Stimulated activated CD4-positive, alpha-beta T cell treated with anti-CD3 and anti-CD28 coated beads, Interleukin-12 subunit alpha, Interleukin-12 subunit beta, amount 100 ng/mL, for 48 hours (primary cell): Measurements from ENCODE around the gene CHSY1.

Experiments used
- DNase-seq, 3 donors: peaks; one replicate each; pipeline ENCODE4 v3.0.0-alpha.2; 2020; ENCODE audit warnings: low read depth in 2 of 3, low spot score in 1 of 3

Gene CHSY1

DNA sequence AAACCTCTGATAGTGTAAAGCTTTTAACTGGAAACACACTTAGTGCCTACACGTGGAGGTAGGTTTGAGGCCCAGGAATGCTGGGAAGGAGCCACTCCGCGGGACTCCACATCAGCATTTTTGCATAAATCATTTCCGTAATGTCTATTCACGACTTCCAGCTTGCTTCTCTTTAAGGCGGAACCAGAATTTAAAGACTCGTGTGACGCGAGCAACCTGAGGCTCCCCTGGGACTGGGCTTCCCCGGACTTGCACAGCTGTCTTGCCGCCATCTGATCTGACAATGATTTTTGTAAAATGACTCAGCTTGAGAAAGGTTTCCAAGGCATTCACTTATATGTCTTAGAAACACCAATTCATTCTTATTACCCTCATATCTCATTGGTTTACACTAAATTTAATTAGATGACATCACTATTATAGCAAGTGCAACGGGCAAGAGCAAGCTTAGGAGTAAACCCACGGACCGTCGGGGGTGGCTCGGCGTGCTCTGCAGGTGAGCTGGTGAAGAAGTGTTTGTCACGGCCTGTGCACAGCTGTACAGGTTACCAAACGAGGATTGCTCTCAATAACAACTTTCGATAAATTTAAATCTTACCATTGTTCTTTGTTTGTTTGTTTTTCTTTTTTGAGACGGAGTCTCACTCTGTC, 95.2 kb downstream of the CHSY1 start:
- no peak for DNase-seq

DNA sequence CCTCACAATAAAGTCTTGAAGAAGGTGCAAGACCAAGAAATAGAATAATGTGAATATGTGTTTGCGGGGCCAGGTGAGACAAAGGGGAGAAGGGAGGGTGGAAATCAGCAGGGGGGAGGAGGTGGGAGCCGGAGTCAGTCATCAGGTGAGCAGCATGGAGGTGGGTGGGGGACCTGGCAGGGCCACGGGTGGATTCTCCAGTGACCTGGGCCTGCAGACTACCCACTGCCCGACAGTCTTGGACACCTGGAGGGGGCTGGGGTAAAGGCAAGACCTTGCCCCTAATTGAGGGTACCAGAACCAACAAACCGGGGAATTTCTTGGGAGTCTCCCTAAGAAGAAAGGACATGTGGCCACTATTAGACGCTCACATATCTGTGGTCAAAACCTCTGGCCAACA, 95.8 kb downstream of the CHSY1 start:
- DNase-seq = no peak

DNA sequence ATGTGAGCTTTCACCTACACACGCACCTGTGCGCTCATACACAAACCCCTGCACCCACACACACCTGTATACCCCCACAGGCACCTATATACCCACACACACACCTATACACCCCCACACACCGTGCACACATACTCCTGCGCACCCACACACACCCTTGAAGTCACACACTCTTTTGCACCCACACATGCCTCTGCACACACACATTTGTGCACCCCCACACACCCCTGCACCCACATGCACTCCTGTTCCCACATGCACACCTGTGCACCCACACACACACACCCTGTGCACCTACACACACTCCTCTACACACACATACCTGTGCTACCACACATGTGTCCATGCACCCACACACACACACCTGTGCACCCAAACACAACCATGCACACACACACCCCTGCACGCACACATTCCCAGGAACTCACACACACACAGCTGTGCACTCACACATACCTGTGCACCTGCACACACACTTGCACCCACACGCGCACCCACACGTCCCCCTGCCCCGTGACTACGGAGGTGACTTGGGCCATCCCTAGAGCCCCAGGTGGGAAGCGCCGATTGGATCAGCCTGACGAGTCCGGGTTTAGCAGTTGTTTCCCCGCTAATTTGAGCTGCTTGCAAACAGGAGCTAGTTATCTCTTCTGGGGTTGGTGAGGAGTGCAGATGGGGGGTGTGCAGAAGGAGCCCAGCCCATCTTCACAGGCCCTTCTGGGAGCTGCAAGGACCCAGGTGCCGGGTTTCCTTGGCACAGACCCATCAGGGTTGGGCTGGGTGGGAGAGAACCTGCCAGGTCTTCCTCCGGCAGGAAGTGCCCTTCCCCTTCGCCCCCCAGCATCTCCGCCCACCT, 97.8 kb downstream of the CHSY1 start:
- DNase-seq = no peak

DNA sequence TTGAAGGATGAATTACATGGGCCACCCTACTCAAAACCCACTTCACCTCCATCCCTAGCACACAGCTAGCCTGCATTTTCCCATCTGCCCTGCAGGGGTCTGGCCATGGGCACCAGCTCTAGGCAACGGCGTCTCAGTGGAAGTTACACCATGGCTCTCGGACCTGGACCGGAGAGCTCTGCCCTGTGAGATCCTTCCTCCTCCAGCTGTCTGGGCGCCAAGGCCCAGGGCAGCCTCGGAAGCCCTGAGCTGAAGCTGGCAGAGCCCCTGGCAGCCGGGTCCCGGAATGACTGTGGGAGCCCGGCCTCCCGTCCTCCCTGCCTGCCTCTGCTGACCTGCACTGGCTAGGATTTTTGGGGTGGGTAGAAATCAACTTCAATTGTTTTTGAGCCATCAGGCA, 98.9 kb downstream of the CHSY1 start:
- DNase-seq = no peak

DNA sequence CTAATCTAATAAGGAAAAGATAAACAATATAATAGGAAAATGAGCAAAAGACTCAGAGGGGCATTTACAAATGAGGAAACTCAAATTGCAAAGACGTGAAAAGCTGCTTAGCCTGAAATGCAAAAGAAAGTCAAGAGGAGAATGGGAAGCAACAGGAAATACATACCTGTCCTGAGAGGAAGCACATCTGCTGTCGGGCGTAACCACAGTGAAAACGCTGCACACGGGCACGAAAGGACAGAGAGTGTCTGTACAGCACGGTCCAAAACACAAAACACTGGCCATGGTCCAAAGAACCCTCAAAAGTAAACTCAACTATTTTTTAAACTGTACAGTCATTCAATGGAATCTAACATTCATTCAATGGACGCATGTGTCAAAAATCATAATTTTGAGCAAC, 100.6 kb downstream of the CHSY1 start:
- no peak for DNase-seq

DNA sequence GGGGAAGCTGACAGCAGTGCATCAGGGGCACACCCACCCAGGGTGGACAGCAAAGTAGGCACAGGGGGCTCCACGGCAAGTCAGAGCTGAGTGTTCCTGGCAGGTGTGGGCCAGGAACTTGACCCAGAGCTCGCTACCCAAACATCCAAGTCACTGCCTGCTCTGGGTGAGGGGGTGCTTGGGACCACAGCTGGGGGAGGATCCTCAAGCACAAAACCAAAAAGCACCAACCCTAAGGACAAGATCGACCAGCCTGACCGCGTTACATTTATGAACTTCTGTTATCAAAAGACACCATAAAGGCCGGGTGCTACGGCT, 101.2 kb downstream of the CHSY1 start:
- DNase-seq = no peak

DNA sequence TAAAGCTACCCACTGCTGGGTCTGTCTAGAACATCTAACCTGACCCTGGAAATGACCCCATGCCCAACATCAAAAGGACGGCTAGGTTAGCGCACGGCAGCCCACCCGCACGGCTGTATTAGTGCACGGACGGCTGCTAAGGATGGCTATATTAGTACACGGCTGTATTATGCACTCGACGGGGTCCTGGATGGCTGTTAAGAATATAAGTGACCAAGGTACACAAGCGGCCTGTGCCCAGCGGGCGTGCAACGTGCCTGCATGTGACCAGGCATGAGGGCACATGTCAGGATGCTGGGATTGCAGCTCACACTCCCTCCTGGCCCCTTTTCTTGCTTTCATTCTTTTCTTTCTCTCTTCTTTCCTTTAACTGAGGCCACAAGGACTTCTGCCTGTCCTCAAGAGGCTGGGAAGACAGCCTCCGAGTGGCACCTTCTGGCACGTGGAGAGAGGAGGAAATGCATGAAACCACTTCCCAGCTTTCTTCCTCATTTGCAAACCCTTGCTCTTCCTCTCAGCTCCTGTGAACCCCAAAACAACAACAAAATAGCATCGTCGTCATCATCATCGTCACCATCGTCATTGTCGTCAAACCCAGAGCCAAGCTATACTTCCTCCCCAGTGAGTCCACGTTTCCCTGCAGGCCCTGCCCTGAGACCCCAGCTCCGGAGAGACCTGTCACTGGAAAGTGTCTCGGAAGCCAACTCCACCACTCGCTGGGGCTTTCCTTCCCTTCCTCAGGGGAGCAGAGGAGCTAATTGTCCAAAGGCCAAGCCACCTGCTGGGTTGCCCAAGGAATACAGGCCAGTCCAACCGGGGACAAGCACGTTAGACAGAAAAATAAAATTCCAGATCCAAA, 101.8 kb downstream of the CHSY1 start:
- DNase-seq = no peak

DNA sequence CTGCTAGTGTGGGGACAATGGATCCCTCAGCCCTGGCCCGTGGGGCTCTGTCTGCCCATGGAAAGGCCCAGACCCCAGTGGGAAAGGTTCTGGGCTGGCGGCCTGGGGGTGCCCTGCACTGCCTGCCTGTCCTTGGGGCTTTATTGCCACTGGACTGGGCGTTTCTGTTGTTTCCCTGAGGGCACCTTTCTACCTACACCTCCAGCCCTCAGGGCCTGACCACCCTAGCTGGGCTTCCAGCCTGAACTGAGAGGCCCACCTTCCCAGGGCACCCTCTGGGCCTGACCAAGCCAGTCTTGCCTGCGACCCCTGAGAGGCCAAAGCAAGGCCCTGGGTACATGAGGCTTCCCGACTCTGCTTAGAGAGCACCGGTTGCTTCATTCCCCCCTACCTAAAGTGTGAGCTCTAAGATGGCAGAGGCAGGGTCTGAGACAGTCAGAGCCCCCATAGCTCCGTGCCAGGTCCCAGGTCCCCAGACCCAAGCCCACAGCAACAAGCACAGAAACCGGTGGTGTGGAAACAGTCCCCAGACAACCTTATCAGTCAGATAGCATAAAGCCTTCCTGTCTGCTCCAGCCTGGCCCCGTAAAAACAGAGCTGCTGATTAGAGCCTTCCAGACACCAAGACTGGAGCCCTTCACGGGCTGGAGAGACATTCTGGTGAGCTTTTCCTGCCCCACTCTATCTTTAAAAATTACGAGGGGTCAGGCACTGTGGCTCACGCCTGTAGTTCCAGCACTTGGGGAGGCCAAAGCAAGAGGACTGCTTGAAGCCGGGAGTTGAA, 102.8 kb downstream of the CHSY1 start:
- no peak for DNase-seq

DNA sequence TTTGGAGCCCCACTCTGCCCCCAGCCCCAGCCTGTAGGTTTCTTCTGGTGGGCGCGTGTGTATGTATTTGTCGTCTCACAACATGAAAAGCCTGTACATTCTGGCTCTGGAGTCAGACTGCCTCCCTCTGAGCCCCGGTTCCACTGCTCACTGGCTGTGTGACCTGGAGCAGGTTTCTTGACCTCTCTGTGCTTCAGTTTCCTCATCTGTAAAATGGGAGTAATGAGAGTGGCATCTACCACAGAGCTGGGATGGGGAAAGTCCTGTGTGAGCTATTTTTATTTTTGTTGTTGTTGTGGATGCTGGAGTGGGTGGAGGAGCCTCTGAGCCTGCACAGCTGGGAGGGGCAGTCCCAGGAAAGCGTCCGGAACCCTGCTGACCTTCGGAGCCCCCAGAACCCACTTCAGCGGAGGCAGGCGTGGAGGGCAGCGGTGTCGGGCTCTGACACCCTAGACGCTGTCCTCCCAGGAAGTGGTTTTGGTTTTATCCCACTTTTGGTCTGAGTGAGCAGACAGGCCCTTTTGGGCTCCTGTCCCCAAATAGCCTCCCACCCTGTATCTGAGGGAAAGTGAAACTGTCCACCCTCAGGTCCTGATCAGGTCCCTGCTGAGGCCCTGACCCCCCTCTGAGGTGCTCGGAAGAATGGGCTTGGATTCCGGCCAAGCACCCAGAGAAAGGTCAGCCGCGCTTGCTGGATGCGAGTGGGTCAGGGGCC, 103.5 kb downstream of the CHSY1 start:
- no peak for DNase-seq

DNA sequence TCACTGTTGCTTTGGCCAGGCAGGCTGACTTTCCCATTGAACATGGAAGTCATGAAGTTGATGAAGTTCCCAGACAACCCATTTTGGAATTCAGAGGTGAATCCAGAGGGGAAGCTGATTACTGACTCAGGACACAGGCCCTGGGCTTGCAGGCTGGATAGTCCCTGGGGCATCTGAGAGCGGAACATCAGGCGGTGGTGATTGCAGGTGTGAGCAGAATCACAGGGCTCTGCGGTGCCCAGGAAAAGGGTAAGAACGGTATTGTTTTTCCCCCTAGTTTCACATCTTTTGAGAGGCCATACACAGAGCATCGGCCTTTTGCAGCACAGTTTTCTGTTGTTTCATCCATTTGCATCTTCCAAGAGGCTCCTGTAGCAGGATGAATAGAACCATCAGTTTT, 104.7 kb downstream of the CHSY1 start:
- DNase-seq = no peak

DNA sequence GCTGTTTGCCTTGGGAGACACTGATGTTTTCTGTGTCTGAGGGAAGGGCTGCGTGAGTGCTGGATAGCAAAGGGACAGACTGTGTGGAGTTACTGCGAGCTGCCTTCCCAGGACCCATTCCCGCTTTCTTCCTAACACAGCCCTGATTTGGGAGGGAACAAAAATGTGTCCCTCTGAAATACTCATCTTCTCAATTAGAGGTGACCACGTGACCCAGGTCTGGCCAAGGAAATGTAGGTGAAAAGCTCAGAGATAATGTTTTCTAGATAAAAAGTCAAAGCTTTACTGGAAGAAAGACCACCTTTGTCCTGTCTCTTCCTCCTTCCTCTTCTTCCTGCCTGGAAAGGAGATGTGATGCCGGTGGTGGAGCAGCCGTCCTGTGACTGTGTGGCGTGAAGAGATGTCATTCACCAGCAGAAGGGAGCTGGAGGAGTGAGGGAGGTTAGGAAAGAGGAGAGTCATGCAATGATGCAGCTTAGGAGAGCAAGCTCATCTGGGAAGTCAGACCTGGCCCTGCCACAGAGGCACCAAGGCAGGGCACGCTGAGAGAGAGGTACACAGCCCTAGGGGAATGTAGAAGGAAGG, 105.6 kb downstream of the CHSY1 start:
- DNase-seq = no peak

DNA sequence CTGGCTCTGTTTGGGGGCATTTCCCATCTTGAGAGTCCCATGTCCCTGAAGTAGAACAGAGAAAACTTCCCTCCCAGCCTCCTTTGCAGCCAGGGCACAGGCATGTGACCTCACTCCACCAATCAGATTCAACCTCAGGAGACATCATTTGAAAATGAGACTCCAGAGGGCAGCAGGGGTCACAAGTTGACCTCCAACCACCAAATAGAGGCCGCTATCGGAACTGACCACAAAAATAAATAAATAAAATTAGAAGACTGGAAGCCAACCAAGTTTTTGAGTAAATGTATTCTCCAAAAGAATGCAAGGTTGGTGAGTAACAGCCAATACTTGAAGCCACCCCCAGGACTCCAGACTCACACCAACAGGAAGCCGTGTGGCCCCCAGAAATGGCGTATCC, 106.5 kb downstream of the CHSY1 start:
- no peak for DNase-seq

DNA sequence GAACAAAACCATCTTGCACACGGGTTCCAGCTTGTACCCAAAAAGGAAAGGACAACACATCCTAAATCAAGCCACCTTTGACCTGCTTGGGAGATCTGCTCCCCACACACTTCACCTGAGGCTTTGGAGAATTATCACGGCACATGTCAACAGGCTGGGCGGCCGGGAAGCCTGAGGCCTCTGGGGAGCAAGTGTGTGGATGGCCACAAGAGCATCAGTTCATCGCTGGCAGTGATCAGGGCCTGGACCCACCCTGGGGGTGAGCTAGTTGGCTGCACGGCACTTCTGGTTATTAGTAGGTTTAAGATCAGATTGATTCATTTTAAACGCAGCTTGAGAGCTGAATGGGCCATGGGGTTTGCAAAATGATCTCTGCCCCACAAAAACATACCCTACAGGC, 108.5 kb downstream of the CHSY1 start:
- no peak for DNase-seq

DNA sequence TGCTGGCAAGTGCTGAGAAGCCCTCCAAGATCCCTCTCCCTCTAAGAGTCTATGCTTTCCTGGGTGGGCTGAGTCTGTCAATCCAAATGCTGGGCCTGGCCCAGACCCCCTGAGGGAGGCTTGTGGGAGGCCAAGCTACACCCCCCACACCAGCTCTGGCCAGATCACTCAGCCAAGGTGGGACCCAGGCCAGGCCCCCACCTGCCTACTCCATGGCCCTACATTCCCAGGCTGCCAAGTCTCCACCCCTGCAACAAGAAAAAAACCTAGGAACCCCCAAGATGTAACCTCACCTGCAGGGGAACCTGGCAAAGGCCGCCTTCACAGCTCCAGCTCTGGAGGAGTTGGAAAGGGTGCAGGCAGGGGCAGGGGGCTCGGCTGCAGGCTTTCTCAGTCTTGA, 109.1 kb downstream of the CHSY1 start:
- no peak for DNase-seq

DNA sequence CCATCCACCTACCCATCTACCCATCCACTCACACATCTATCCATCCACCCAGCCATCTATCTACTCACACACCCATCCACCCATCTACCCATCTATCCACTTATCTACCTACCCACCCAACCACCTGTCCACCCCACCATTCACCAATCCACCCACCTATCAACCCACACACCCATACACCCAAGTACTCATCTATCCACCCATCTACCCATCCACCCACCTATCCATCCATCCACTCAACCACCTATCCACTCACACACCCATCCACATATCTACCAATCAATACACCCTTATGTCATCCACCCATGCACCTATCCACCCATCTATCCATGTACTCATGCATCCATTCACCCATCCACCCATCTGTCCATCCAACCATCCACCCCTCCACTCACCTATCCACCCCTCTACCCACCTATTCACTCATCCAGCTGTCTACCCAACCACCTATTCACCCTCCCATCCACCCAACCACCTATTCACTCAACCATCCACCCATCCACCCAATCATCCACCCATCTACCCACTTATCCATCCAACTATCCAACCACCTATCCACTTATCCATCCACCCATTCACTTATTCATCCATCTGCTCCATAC, 109.8 kb downstream of the CHSY1 start:
- DNase-seq = no peak

DNA sequence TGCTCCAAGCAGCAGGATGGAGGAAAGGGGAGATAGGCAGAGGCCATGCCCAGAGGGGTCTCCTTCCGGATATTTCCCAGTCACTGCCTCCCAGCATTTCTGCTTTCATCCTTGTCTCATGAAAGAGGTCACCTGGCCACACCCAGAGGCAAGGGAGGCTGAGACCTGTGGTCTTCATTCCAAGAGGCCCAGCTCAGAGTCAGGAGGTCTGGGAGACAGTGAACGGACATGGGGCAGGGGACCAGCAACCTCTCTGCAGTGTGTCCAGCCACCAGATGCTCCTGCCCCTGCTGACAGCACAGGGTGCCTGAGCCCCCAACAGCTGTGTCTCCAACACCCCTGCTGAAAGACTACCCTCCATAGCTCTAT, 111.2 kb downstream of the CHSY1 start:
- no peak for DNase-seq

DNA sequence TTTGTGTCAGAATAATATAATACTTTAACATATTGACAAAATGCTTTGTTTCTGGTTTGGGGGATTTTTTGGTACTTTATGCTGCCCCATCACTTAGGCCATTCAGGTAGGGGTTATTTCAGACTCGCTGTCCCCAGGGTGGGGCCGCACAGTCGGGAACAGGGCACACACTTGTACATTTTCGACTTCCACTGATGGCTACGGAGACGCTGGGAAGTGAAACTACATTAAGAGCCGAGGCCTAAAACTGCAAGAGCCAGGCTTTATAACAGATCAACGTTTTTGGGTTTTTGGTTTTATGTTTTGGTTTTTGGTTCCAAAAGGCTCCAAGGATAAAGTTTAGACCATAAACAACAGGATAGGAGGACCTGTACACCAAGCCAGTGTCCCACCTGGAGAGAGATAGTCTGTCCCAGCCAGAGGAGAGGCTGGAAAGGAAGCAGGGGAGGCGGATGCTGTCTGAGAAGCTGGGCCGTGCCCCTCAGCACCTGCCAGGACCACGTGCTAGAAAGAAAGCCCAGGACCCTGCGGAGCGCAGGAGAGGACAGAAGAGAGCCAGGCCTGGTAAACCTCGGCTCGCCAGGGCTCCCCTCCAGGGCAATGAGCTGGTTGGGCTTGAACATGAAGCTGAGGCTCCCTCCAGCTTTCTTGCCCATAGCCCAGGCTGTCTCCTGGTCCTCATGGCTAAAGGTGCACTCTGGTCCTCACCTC, 111.7 kb downstream of the CHSY1 start:
- no peak for DNase-seq

DNA sequence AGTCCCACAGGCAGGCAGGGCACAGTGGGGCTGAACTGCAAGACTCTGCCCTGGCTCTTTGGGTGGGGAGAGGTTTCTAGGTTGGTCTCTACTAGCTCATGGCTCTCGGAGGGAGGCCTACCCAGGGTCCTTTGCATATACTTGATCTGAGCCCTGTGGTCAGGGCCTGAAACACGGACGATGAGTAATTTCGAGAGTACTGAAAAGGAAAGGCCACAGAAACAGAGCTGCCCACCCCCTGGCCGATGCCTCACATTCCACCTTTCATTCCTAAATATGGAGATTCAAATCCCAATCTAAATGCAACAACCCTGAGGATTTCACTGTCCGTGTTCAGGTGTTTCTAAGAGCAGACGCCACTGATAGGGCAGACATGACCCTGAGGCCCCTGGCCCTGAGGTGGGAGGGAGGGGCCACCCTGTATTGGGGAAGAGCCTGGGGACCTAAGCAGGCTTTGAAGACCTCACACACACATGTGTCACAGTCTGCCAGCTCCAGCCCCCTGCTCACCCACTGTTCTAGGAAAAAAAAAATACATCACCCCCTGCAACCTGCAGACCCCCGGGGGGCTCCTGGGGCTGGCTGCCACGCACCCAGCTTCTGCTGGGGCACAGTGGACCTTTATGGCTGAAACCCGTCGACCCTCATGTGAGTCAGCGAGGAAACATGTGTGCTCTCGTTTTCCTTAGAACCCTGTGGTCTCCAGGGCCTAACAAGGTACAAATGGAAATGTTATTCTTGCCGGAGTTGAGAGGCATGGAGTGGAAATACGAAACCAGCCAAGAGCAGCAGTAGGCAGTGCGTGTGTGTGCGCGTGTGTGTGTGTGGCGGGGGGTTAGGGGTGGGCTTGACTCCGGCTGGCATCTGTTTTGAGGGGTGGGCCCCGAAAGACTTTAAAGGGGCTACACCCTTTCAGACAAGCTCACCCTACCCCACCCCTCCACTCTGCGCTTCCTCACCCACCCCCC, 112.7 kb downstream of the CHSY1 start:
- no peak for DNase-seq
